Right cardiac atrium (tissue), 5 donors: Measurements from ENCODE around the gene SLC6A11. TPM values are rescaled to one million over a fixed set of nuclear protein-coding genes. Genes with fewer than 3 reads are reported as not detected.

ENCODE experiments used
- ATAC-seq, 2 donors: fragments of 200-7000 bp; cut with Tn5 transposase; one replicate each; pipeline versions ENCODE4 v1.8.0 to v1.9.1; 2020; ENCODE audit warnings: moderate library complexity in 2 of 2, mild to moderate bottlenecking in 1 of 2
- DNase-seq, 3 donors: peaks; one replicate each; pipeline ENCODE4 v3.0.0-alpha.2; 2020
- H3K27ac ChIP-seq: one replicate; pipeline ENCODE4 v1.5.1; 2013; ENCODE audit warnings: mild to moderate bottlenecking, low read length, control low read depth, moderate library complexity
- H3K27me3 ChIP-seq: one replicate; pipeline ENCODE4 v1.6.1; 2013; ENCODE audit not compliant: control insufficient read depth, insufficient read depth
- H3K4me1 ChIP-seq: one replicate; pipeline ENCODE4 v1.6.1; 2013; ENCODE audit warnings: low read length; ENCODE audit not compliant: control insufficient read depth, insufficient read depth
- H3K4me3 ChIP-seq: one replicate; pipeline ENCODE4 v1.5.1; 2013; ENCODE audit warnings: low read length, control low read depth
- H3K9me3 ChIP-seq: one replicate; pipeline ENCODE4 v1.6.1; 2013; ENCODE audit warnings: low read length; ENCODE audit not compliant: control insufficient read depth
- WGBS: extraction: QIAGEN DNeasy Blood & Tissue Kit; methylation state at CpG from one replicate; pipeline ENCODE4 v1.1.7; 2013; 5-methylcytosine and 5-hydroxymethylcytosine counted together
- intact Hi-C, 4 donors: fragments of 100-400 bp; cut with DNase I; formaldehyde crosslinking; loops; one replicate each; pipeline versions ENCODE4 v1.11.0 to v1.14.0; 2022 to 2023
- long read RNA-seq, 4 donors: library from polyadenylated mRNA; unstranded; transcript quantifications; one replicate each; pipeline ENCODE4 v2.0.0, GENCODE V29; 2020 to 2021
- polyA plus RNA-seq: library from polyadenylated mRNA; stranded (reverse); fragments of 200-250 nt; gene quantifications from one replicate; pipeline ENCODE4 v1.2.3, GENCODE V29; 2013
- total RNA-seq, 4 donors: library from RNA; stranded (reverse); fragmentation: NEBNext Ultra II Directional; extraction: Animal tissue kit (Norgen Biotek cat#: 25700); gene quantifications; one replicate each; pipeline ENCODE4 v1.2.1, GENCODE V29; 2021
- donor health status: healthy with polysubstance abuse.
- donor health status: DM: no; HTN: yes; CAD: no.
- donor health status: DM: no; HTN: no; CAD: no.
- donor health status: DM: no; HTN: yes; CAD: no; lungs with severe emphysema.
- donor health status: DM: yes; HTN: yes; CAD: no.

The SLC6A11 gene
- total RNA-seq (not detected), polyA plus RNA-seq (0.02 TPM)
- long read RNA-seq, donor 1: 0 reads
- long read RNA-seq, donor 2: 0 reads
- long read RNA-seq, donor 3: 0 reads
- long read RNA-seq, donor 4: 0 reads

DNA sequence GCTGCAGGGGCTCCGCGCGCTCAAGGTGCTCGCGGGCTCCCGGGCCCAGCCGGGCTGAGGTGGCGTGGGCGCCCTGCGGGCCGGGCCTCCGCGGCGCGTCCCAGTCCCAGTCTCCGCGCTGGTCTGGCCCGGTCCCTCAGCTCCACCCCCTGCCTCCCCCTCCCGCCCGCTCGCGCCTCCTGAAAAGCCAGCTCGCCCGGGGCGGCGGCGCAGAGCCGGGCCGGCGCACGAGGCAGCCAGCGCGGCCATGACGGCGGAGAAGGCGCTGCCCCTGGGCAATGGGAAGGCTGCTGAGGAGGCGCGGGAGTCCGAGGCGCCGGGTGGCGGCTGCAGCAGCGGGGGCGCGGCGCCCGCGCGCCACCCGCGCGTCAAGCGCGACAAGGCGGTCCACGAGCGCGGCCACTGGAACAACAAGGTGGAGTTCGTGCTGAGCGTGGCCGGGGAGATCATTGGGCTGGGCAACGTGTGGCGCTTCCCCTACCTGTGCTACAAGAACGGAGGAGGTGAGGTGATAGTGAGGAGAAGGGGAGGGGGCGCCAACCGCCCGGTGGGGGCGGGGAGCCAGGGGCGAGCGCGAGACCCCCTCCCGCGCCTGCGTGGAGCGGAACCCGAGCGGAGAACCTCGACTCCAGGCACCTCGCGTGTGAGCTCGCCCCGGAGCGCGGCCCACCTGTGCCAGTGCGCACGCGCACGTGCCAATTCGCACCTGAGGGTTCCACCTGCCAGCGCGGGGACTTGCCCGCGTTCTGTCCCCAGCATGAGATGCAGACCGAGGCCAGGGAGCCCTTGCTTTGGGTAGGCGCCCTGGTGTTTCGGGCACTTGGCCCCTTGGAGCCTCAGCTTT, at the start of gene SLC6A11:
Gene SLC6A11 (plus strand): TSS at position 210 of the 844 bp plus-strand sequence. CDS start 38 bp downstream, at position 248.
- no peak within 1 kb of the TSS for H3K27ac ChIP-seq
- no peaks in the 10 kb centered on the region for H3K27me3 ChIP-seq
- peak in 1 of 2 donors; percentile 57 for ATAC-seq
- intact Hi-C loops: no loop called here
- H3K4me1 ChIP-seq: no peaks in the 10 kb centered on the region
- DNase-seq: peak in 2 of 3 donors; percentile 51 to 58
- no peaks in the 10 kb centered on the region for H3K9me3 ChIP-seq
- peak within 1 kb of the TSS; percentile 43 for H3K4me3 ChIP-seq
- WGBS: 3% methylated on average over 96 of the region's 96 CpGs

DNA sequence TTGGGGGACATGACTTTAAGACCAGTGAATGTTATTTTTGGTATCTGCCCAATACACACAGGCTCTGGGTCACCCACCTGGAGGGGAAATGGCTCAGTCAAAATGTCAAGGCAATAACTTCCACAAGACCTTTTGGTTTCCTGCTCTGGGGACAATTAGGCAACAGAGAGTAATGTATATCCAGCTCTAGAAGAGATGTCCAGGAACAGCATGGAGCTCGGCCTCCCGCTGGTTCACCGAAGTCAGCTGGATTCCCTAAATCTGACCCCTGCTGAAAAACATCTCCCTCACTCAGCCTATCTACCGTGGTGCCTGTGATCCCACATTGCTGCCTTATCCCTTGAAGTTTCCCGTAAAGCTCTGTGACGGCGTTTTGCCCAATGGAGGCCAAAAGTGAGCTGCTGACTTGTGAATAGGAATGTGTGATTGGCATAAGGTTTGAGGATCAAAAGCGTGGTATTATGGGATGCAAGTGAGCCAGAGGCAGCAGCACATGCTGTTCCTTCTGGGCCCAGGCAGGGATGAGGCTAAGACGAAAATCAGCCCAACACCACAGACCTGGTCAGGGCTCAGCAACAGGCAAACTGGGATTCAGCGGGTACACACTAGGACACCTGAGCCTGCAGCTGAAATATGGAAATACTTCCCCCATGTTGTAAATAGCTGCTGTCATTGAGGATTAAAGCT, 47.2 kb upstream of the SLC6A11 start:
- DNase-seq (no peak), ATAC-seq (no peak)
- H3K4me1 ChIP-seq: no peaks in the 10 kb centered on the region
- H3K4me3 ChIP-seq: no peak overlapping the region
- intact Hi-C loops: loop anchor here in 1 of 4 donors (10.0 kb wide), 2 partner anchors 176 to 446 kb away; no protein-coding TSS in a partner anchor
- 57% methylated on average over 10 of the region's 10 CpGs for WGBS
- H3K9me3 ChIP-seq: no peaks in the 10 kb centered on the region
- H3K27me3 ChIP-seq: no peaks in the 10 kb centered on the region
- no peak overlapping the region for H3K27ac ChIP-seq

DNA sequence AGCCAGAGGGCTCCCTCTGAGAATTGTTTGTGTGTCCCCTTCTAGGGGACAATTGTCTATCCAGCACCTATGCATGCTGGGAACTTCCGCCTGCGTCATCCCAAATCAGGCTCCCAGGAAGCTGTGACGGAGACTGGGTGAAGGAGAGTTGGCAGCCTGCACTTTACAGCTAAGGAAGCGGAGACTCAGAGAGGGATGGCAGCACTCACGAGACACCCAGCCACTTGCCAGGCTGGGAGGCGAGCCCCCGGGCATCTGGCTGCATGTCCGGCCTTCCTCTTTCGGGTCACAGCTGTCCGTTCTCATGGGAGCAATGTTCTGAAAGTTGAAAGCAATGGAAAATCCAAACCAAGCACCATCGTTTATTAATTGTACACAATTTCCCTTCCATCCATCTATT, 45.5 kb upstream of the SLC6A11 start:
- intact Hi-C loops: no loop called here
- H3K27me3 ChIP-seq: no peaks in the 10 kb centered on the region
- DNase-seq (no peak), ATAC-seq (no peak)
- no peak overlapping the region for H3K4me3 ChIP-seq
- WGBS: 78% methylated on average over 11 of the region's 11 CpGs
- H3K9me3 ChIP-seq: no peaks in the 10 kb centered on the region
- H3K27ac ChIP-seq: no peak overlapping the region
- H3K4me1 ChIP-seq: no peaks in the 10 kb centered on the region

DNA sequence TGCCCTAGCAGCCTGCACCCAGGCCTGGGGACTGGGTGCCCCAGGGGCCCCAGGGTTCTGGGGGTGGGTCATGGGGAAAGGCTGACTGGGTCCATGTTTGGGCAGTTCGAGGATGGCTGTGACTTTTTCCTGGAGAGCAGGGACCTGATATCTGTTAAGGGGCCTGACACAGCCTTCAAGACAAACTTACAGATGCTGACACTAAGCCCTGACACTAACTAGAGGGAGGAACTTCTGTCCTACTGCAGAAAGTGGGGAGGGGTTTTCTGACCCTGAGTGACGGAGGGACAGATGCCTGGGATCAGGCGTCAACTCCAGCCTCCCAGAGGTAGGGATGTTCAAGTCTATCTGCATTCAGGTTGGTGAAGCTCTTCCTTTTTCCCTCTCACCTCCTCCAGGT, 45.0 kb upstream of the SLC6A11 start:
- DNase-seq (no peak), ATAC-seq (no peak)
- Histone ChIP-seq H3K4me3 (no peak overlapping the region), H3K27me3 (no peaks in the 10 kb centered on the region), H3K4me1 (no peaks in the 10 kb centered on the region), H3K9me3 (no peaks in the 10 kb centered on the region), H3K27ac (no peak overlapping the region)
- intact Hi-C loops: no loop called here
- 58% methylated on average over 3 of the region's 3 CpGs for WGBS

DNA sequence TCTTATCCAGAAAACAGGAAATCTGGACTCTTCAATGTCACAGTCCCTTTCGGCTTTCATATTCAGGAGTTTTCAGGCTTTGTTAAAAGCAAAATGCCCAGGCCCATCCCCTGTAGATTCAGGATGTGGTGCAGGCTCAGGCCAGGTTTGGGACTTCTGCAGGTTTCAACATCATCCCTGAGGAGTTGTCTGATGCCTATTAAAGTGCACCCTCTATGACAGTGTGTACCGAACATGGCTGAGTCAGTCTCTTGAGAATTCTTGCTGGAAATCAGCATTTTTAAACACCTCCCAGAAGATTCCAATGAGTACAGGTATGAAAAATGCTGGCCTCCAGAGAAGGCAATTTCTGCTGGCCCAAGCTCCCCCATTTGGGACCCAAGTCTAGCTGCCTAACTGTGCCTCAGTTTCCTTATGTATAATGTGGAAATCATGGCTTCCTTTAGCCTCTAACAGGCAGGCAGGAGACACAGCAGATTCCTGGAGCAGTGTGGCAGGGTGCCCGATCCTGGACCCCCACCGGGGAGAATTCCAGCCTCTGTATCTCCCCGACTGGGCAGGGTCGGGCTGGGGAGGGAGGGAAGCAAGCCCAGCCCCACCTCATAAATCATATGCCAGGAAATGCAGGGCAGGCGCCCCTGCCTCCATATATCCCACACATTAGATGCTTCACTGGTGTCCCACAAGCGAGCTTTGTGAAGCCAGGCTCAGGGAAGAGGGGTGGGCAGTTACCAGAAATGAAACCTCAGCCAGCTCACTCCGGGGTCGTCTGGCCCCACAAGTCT, 44.4 kb upstream of the SLC6A11 start:
- Histone ChIP-seq H3K4me3 (no peak overlapping the region), H3K27me3 (no peaks in the 10 kb centered on the region), H3K9me3 (no peaks in the 10 kb centered on the region), H3K27ac (no peak overlapping the region), H3K4me1 (no peaks in the 10 kb centered on the region)
- intact Hi-C loops: no loop called here
- WGBS: 47% methylated on average over 10 of the region's 10 CpGs
- DNase-seq (no peak), ATAC-seq (no peak)

DNA sequence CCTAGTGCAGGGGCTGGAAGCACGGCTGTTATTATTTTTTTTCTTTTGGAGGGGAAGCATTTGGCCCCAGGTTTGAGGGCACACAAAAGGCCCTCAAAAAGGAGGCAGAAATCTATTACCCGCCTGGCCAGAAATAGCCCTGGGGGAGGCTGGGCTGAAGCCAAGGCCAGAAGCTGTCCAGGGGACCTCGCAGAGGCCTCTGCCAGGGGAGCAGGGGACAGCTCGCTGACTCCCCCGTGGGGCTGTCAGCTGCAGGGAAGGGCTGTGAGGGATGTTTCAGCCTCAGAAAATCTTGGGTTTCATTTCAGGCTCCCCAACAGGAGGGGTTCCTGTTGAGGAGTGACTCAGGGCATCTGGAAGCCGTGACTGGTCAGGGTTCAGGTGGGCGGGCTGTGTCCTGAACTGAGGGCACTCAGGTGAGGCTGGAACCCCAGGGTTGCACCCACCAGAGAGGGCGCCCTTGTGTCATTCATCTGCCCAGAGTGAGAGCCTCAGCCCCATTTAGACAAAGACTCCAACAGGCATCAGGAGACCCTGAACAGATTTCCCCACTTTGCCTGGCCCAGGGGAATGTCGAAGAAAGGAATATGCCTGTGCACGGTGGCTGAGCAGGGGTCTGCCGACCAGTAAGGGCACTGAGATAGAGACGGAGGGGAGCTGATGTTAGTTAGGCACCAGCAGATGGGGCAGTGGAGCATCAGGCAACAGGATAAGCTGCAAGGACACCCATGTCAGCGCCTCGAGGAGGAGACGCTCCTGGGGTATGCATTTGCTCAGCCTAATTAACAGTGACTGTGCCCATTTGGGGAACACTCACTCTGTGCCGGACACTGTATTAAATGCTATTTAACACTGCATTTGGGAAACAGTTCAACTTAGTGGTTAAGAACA, 43.5 kb upstream of the SLC6A11 start:
- Histone ChIP-seq H3K4me1 (no peaks in the 10 kb centered on the region), H3K27ac (no peak overlapping the region), H3K27me3 (no peaks in the 10 kb centered on the region), H3K4me3 (no peak overlapping the region), H3K9me3 (no peaks in the 10 kb centered on the region)
- DNase-seq: no peak
- no peak for ATAC-seq
- intact Hi-C loops: no loop called here
- WGBS: 36% methylated on average over 16 of the region's 16 CpGs

DNA sequence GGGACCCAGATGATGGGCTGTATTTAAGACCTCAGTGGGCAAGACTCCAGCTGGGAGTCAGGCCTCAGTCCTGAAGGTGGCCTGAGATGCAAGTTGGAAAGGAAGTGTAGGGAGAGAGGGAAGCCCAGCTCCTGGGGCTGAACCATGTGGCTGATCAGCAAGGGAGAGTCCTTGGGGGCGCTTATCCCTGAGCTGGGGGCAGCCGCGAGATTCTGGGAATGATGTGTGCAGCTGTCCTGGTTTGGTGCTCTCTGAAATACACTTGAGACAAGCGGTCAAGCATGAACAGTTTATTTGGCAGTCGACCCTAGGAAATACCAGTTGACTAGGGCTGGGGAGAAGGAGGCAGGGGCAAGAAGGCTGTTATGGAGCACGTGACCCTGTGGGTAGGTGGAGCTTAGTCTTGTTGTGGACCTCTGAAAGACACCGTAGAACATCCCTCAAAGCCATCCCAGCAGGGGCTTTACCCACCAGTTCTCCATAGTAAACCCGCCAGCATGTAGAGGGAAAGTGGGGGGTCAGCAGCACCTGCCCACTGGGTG, 41.8 kb upstream of the SLC6A11 start:
- no peaks in the 10 kb centered on the region for H3K4me1 ChIP-seq
- DNase-seq (no peak), ATAC-seq (no peak)
- no peaks in the 10 kb centered on the region for H3K9me3 ChIP-seq
- no peaks in the 10 kb centered on the region for H3K27me3 ChIP-seq
- intact Hi-C loops: no loop called here
- no peak overlapping the region for H3K4me3 ChIP-seq
- no peak overlapping the region for H3K27ac ChIP-seq
- 74% methylated on average over 8 of the region's 8 CpGs for WGBS

DNA sequence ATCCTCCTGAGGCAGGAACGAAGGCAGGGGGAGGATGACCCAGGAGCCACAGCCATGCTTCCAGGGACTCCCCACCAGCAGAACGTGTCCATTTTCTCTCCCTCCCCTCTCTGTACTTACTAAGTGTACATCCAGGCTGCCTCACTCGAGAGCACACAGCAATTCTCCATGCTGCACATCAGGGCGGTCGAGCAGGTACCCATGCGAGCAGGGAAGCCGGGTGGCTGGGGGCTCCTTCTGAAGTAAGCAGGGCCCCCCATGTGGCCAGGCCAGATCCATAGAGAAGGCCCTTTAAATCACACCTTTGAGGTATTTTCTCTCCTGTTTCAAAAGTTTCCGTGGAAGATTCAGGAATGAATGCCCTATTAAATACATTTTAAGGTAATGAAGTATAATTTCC, 41.2 kb upstream of the SLC6A11 start:
- ATAC-seq: no peak
- Histone ChIP-seq H3K4me1 (no peaks in the 10 kb centered on the region), H3K27ac (no peak overlapping the region), H3K9me3 (no peaks in the 10 kb centered on the region), H3K27me3 (no peaks in the 10 kb centered on the region), H3K4me3 (no peak overlapping the region)
- no peak for DNase-seq
- intact Hi-C loops: no loop called here
- WGBS: 77% methylated on average over 8 of the region's 8 CpGs

DNA sequence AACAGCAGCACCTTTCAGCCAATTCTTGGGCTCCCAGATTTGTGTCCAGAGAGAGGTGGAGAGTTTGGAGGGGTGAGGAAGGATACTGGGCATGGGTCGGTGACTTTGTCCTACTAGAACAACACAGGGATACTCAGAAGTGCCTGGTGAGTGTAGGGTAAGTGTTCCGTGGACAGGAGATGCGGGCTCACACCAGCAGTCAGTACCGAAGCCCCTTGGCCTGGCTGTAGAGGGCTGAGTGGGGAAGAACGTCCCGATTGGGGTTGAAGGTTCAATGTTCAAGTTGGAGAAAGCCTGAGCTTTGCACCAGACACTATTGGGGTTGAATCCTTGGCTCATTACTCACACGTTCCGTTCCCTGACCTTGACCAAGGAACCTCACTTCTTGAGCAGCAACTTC, 40.8 kb upstream of the SLC6A11 start:
- DNase-seq: no peak
- Histone ChIP-seq H3K27me3 (no peaks in the 10 kb centered on the region), H3K27ac (no peak overlapping the region), H3K4me1 (no peaks in the 10 kb centered on the region), H3K9me3 (no peaks in the 10 kb centered on the region), H3K4me3 (no peak overlapping the region)
- no peak for ATAC-seq
- WGBS: 74% methylated on average over 8 of the region's 8 CpGs
- intact Hi-C loops: no loop called here

DNA sequence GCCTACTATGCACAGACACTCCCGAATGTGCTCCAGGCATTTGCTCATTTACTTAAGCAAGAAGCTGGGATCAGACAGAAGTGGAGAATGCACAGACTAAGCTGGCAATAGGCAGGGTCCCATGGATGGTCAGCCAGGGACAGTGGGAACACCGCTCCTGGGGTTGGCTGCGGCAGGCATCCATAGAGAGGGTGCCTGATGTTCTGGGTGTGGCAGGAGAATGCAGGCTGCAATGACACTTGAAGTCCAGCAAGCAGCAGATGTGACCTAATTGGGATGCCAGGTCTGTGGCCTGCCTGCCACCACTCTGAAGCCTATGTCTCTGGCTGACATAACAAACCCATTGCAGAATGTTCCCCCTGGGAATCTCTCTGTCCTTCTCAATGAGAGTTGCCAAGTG, 40.2 kb upstream of the SLC6A11 start:
- 90% methylated on average over 3 of the region's 3 CpGs for WGBS

More for the DNA sequence above, 40.2 kb upstream of the SLC6A11 start:
- DNase-seq: no peak
- intact Hi-C loops: no loop called here
- Histone ChIP-seq H3K4me1 (no peaks in the 10 kb centered on the region), H3K27ac (no peak overlapping the region), H3K27me3 (no peaks in the 10 kb centered on the region), H3K9me3 (no peaks in the 10 kb centered on the region), H3K4me3 (no peak overlapping the region)
- no peak for ATAC-seq
